ENCODE measurements around the gene AKAP13. TPM values are rescaled to one million over a fixed set of nuclear protein-coding genes. Genes with fewer than 3 reads are reported as not detected.

The AKAP13 gene
- total and polyA plus RNA-seq, 7 donors = 21.6 to 142 (median 98.5) TPM

- no peak overlapping the region for H3K4me3 ChIP-seq
- WGBS, 2 donors = 48 to 73% methylated on average over 6 of the region's 6 CpGs
- TF ChIP-seq CTCF (IDR thresholded peaks at IDR 0.05) = no peak
- no peak for TF ChIP-seq EP300 (IDR thresholded peaks at IDR 0.05)
- no peak for TF ChIP-seq POLR2A (IDR thresholded peaks at IDR 0.05)
- TF ChIP-seq POLR2AphosphoS5 (IDR thresholded peaks at IDR 0.05) = no peak
- peak overlapping the region in 1 of 4 donors; percentile 14 for H3K27ac ChIP-seq
- peaks cover 0 to 74% (median 51%) of the 10 kb centered on the region in 4 donors for H3K4me1 ChIP-seq
- DNase-seq = no peak
- no peaks in the 10 kb centered on the region for H3K27me3 ChIP-seq
- H3K9me3 ChIP-seq = no peaks in the 10 kb centered on the region
- intact Hi-C loops (cut with DNase I) = no loop called here
- H3K36me3 ChIP-seq = peaks cover 0 to 3% (median 0%) of the 10 kb centered on the region in 4 donors
Measured at GRCh38 chr15:85627213-85627935, 247.0 kb downstream of the AKAP13 start.

GRCh38 chr15:85630311-85630710 is 249.9 kb downstream of the AKAP13 start:
- Histone ChIP-seq H3K4me3 (no peak overlapping the region), H3K27ac (peak overlapping the region in 2 of 4 donors; percentile 14 to 16), H3K27me3 (no peaks in the 10 kb centered on the region), H3K9me3 (no peaks in the 10 kb centered on the region), H3K4me1 (peaks cover 0 to 50% (median 27%) of the 10 kb centered on the region in 4 donors), H3K36me3 (peaks cover 0 to 3% (median 0%) of the 10 kb centered on the region in 4 donors)
- TF ChIP-seq CTCF (IDR thresholded peaks at IDR 0.05) (no peak), POLR2A (IDR thresholded peaks at IDR 0.05) (no peak), POLR2AphosphoS5 (IDR thresholded peaks at IDR 0.05) (no peak), EP300 (IDR thresholded peaks at IDR 0.05) (no peak)
- WGBS, 2 donors = 91 to 95% methylated on average over 4 of the region's 4 CpGs
- DNase-seq = no peak
- intact Hi-C loops (cut with DNase I) = no loop called here

- H3K36me3 ChIP-seq = peaks cover 0 to 3% (median 0%) of the 10 kb centered on the region in 4 donors
- 79 to 81% methylated on average over 2 of the region's 2 CpGs for WGBS, 2 donors
- H3K27ac ChIP-seq = peak overlapping the region in 2 of 4 donors; percentile 14 to 16
- TF ChIP-seq CTCF (IDR thresholded peaks at IDR 0.05) = no peak
- TF ChIP-seq EP300 (IDR thresholded peaks at IDR 0.05) = no peak
- TF ChIP-seq POLR2AphosphoS5 (IDR thresholded peaks at IDR 0.05) = no peak
- TF ChIP-seq POLR2A (IDR thresholded peaks at IDR 0.05) = no peak
- DNase-seq = no peak
- H3K27me3 ChIP-seq = no peaks in the 10 kb centered on the region
- H3K4me3 ChIP-seq = no peak overlapping the region
- intact Hi-C loops (cut with DNase I) = no loop called here
- peaks cover 0 to 43% (median 20%) of the 10 kb centered on the region in 4 donors for H3K4me1 ChIP-seq
- no peaks in the 10 kb centered on the region for H3K9me3 ChIP-seq
Measured at GRCh38 chr15:85631018-85631417, 250.6 kb downstream of the AKAP13 start.

- Histone ChIP-seq H3K4me1 (peaks cover 0 to 35% (median 14%) of the 10 kb centered on the region in 4 donors), H3K9me3 (no peaks in the 10 kb centered on the region), H3K36me3 (peaks cover 0 to under 1% (median 0%) of the 10 kb centered on the region in 4 donors), H3K27me3 (no peaks in the 10 kb centered on the region), H3K27ac (no peak overlapping the region), H3K4me3 (no peak overlapping the region)
- TF ChIP-seq EP300 (IDR thresholded peaks at IDR 0.05) (no peak), POLR2AphosphoS5 (IDR thresholded peaks at IDR 0.05) (no peak), POLR2A (IDR thresholded peaks at IDR 0.05) (no peak), CTCF (IDR thresholded peaks at IDR 0.05) (no peak)
- 76 to 81% methylated on average over 4 of the region's 4 CpGs for WGBS, 2 donors
- intact Hi-C loops (cut with DNase I) = no loop called here
- no peak for DNase-seq
Measured at GRCh38 chr15:85632014-85632413, 251.6 kb downstream of the AKAP13 start.
